ENCODE results near the gene GRK5.
"Not testable (repeated sequence)": the region's sequence is repeated elsewhere in the genome, so short reads cannot be mapped to it uniquely, and the experiment has no call there.

GRK5 gene

GRCh38 chr10:119222537-119222936 lies 15.2 kb downstream of the GRK5 start:
- DNase-seq (ENCODE audit: low read depth in 2 of 2) = no peak

GRCh38 chr10:119222966-119223386 lies 15.6 kb downstream of the GRK5 start:
- no peak for DNase-seq (ENCODE audit: low read depth in 2 of 2)

- no peak for DNase-seq (ENCODE audit: low read depth in 2 of 2)
These were observed 17.8 kb downstream of the GRK5 start for GRCh38 chr10:119225083-119225658.

- DNase-seq (ENCODE audit: low read depth in 2 of 2) = no peak
These were observed 20.5 kb downstream of the GRK5 start for GRCh38 chr10:119227825-119228224.

- no peak for DNase-seq (ENCODE audit: low read depth in 2 of 2)
These were observed 24.3 kb downstream of the GRK5 start for GRCh38 chr10:119231654-119232053.

GRCh38 chr10:119232439-119232838 lies 25.1 kb downstream of the GRK5 start:
- not testable (repeated sequence) for DNase-seq (ENCODE audit: low read depth in 2 of 2)

GRCh38 chr10:119233123-119233820 lies 25.9 kb downstream of the GRK5 start:
- DNase-seq (ENCODE audit: low read depth in 2 of 2) = no peak

GRCh38 chr10:119233821-119234220 lies 26.4 kb downstream of the GRK5 start:
- no peak for DNase-seq (ENCODE audit: low read depth in 2 of 2)

- DNase-seq (ENCODE audit: low read depth in 2 of 2) = no peak
These were observed 28.0 kb downstream of the GRK5 start for GRCh38 chr10:119235356-119235755.

- DNase-seq (ENCODE audit: low read depth in 2 of 2) = no peak
These were observed 30.5 kb downstream of the GRK5 start for GRCh38 chr10:119237722-119238436.

- no peak for DNase-seq (ENCODE audit: low read depth in 2 of 2)
These were observed 31.2 kb downstream of the GRK5 start for GRCh38 chr10:119238577-119238976.

GRCh38 chr10:119239015-119239414 lies 31.6 kb downstream of the GRK5 start:
- DNase-seq (ENCODE audit: low read depth in 2 of 2) = not testable (repeated sequence)

GRCh38 chr10:119239630-119240029 lies 32.3 kb downstream of the GRK5 start:
- DNase-seq (ENCODE audit: low read depth in 2 of 2) = not testable (repeated sequence)

GRCh38 chr10:119241066-119241465 lies 33.7 kb downstream of the GRK5 start:
- no peak for DNase-seq (ENCODE audit: low read depth in 2 of 2)

- DNase-seq (ENCODE audit: low read depth in 2 of 2) = no peak
These were observed 34.8 kb downstream of the GRK5 start for GRCh38 chr10:119242186-119242585.

- DNase-seq (ENCODE audit: low read depth in 2 of 2) = no peak
These were observed 36.1 kb downstream of the GRK5 start for GRCh38 chr10:119243488-119243887.

GRCh38 chr10:119243967-119244366 lies 36.6 kb downstream of the GRK5 start:
- DNase-seq (ENCODE audit: low read depth in 2 of 2) = no peak

- DNase-seq (ENCODE audit: low read depth in 2 of 2) = no peak
These were observed 37.9 kb downstream of the GRK5 start for GRCh38 chr10:119245272-119245671.

- peak in 1 of 2 experiments; percentile 24 for DNase-seq (ENCODE audit: low read depth in 2 of 2)
These were observed 39.6 kb downstream of the GRK5 start for GRCh38 chr10:119246862-119247549.

- DNase-seq (ENCODE audit: low read depth in 2 of 2) = no peak
These were observed 40.2 kb downstream of the GRK5 start for GRCh38 chr10:119247550-119247894.

GRCh38 chr10:119248184-119248583 lies 40.8 kb downstream of the GRK5 start:
- no peak for DNase-seq (ENCODE audit: low read depth in 2 of 2)

- no peak for DNase-seq (ENCODE audit: low read depth in 2 of 2)
These were observed 41.3 kb downstream of the GRK5 start for GRCh38 chr10:119248681-119249080.

All from fibroblast of skin of left biceps (primary cell).